Measurements from ENCODE around the gene PRMT1. TPM values are rescaled to one million over a fixed set of nuclear protein-coding genes. Genes with fewer than 3 reads are reported as not detected.

The PRMT1 gene
- total RNA-seq, 1 experiment from 2014 or later: 536 TPM

DNA sequence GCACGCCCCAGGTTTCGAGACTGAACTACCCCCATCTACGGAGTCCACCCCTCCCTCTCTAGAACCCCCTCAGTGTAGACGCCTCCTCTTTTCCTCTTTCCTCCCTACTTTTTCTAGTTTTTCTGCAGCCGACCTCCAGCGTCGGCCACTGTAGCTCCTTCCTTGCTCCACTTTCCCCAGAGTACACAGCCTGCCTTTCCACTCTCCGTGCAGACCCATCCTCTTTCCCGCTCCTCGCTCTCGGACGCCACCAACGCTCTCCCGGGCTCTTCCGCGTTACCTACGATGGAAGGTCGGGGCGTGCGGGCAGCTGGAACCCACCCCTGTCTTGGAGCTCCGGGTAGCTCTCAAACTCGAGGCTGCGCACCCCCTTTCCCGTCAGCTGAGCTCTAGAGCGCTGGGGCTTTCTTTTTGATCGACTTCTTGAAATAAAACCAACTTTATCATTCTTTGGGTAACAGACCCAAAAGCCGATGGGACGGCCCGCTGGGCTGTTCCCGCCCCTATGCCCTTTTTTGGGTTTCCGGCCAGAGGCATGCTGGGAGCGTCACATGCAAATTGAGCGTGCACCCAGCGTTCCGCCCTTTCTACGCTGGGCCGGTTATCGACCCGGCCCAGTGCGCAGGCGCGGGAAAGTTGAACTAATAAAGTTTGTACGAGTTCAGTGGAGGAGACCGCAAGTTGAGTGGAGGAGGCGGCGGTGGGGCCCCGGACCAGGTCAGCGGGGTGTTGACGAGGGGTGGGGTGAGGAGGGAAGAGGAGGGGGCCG, 11.5 kb upstream of the PRMT1 start, which contains the start of the genes BCL2L12 and IRF3:
TSS of gene BCL2L12 (plus strand) at position 583 of the 769 bp plus-strand sequence. CDS start 760 bp downstream, outside the sequence.
TSS of gene IRF3 (minus strand) at position 507 of the 769 bp plus-strand sequence. CDS start 1,019 bp downstream, outside the sequence.
- DNase-seq (ENCODE audit: low spot score): peak; percentile 97
- intact Hi-C loops (cut with micrococcal nuclease; ENCODE audit: unreplicated experiment): no loop called here
- Histone ChIP-seq H3K36me3 (ENCODE audit: insufficient read depth, low read length, poor library complexity, severe bottlenecking) (peaks cover 34% of the 10 kb centered on the region), H3K4me1 (ENCODE audit: insufficient read depth, low read length, poor library complexity, severe bottlenecking) (peaks cover 17% of the 10 kb centered on the region), H3K27me3 (replicated peaks; ENCODE audit: insufficient read depth, low read depth, low read length, poor library complexity) (no peaks in the 10 kb centered on the region), H3K4me3 (ENCODE audit: low read depth, low read length, poor library complexity, severe bottlenecking) (peak within 1 kb of the TSS; percentile 86), H3K27ac (ENCODE audit: low read depth, low read length, poor library complexity, severe bottlenecking) (peak within 1 kb of the TSS; percentile 83), H3K9me3 (ENCODE audit: low read depth, low read length, poor library complexity, severe bottlenecking) (no peaks in the 10 kb centered on the region)
- CTCF ChIA-PET: no interaction called here
- POLR2A ChIA-PET (ENCODE audit: low non-redundant PET): no interaction called here
- TF ChIP-seq, protein P1, sequence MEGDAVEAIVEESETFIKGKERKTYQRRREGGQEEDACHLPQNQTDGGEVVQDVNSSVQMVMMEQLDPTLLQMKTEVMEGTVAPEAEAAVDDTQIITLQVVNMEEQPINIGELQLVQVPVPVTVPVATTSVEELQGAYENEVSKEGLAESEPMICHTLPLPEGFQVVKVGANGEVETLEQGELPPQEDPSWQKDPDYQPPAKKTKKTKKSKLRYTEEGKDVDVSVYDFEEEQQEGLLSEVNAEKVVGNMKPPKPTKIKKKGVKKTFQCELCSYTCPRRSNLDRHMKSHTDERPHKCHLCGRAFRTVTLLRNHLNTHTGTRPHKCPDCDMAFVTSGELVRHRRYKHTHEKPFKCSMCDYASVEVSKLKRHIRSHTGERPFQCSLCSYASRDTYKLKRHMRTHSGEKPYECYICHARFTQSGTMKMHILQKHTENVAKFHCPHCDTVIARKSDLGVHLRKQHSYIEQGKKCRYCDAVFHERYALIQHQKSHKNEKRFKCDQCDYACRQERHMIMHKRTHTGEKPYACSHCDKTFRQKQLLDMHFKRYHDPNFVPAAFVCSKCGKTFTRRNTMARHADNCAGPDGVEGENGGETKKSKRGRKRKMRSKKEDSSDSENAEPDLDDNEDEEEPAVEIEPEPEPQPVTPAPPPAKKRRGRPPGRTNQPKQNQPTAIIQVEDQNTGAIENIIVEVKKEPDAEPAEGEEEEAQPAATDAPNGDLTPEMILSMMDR (conservative IDR thresholded peaks at IDR 0.05; ENCODE audit: low read depth, low read length): no peak
- no peak for TF ChIP-seq EZH2 (IDR thresholded peaks at IDR 0.05; ENCODE audit: borderline replicate concordance, low read depth, low read length, poor library complexity, severe bottlenecking)
- BruUV-seq (replicated peaks): no TSS peak

DNA sequence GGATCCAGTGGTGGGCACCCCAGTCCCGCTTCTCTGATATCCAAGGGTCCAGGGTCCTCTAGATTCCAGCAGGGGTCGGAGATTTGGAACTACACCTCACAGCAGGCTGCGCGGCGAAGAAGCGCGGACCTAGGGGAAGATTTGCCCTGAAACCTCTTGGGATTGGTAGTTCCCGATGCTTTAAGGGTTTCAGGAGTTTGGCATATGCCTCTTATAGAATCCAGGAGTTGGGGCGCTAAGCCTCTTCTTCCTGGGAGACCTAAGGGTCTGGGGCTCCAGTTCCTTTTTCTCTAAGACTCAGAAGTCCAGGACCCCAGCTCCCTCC, 11.0 kb upstream of the PRMT1 start:
- Histone ChIP-seq H3K4me3 (ENCODE audit: low read depth, low read length, poor library complexity, severe bottlenecking) (peak overlapping the region; percentile 86), H3K9me3 (ENCODE audit: low read depth, low read length, poor library complexity, severe bottlenecking) (no peaks in the 10 kb centered on the region), H3K27me3 (replicated peaks; ENCODE audit: insufficient read depth, low read depth, low read length, poor library complexity) (no peaks in the 10 kb centered on the region), H3K4me1 (ENCODE audit: insufficient read depth, low read length, poor library complexity, severe bottlenecking) (peaks cover 17% of the 10 kb centered on the region), H3K36me3 (ENCODE audit: insufficient read depth, low read length, poor library complexity, severe bottlenecking) (peaks cover 33% of the 10 kb centered on the region), H3K27ac (ENCODE audit: low read depth, low read length, poor library complexity, severe bottlenecking) (peak overlapping the region; percentile 83)
- POLR2A ChIA-PET (ENCODE audit: low non-redundant PET): no interaction called here
- BruUV-seq (replicated peaks): TSS peak; percentile 78
- intact Hi-C loops (cut with micrococcal nuclease; ENCODE audit: unreplicated experiment): no loop called here
- DNase-seq (ENCODE audit: low spot score): no peak
- CTCF ChIA-PET: interaction anchor here (1.0 kb wide), 1 partner anchor 15 kb away, joined by 3 read pairs; no protein-coding TSS in a partner anchor
- TF ChIP-seq, protein P1 (conservative IDR thresholded peaks at IDR 0.05; ENCODE audit: low read depth, low read length): no peak
- TF ChIP-seq EZH2 (IDR thresholded peaks at IDR 0.05; ENCODE audit: borderline replicate concordance, low read depth, low read length, poor library complexity, severe bottlenecking): no peak

DNA sequence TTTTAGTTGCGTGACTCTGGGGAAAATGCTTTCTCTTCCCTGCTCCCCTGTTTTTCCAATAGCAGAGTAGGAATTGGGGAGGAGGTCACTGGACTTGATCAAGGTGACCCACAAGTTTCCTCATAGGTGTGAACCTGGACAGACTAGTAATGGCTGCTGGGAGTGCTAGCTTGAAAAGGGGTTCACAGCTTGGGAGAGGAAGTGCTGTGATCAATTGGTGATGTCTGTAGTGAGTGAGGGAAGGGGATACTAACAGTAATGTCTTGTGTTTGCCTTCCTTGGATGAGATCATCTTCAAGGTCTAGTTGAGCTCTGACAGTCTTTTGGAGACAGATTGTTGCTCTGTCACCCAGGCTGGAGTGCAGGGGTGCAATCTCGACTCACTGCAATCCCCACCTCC, 9.6 kb upstream of the PRMT1 start:
- Histone ChIP-seq H3K27ac (ENCODE audit: low read depth, low read length, poor library complexity, severe bottlenecking) (no peak overlapping the region), H3K27me3 (replicated peaks; ENCODE audit: insufficient read depth, low read depth, low read length, poor library complexity) (no peaks in the 10 kb centered on the region), H3K9me3 (ENCODE audit: low read depth, low read length, poor library complexity, severe bottlenecking) (no peaks in the 10 kb centered on the region), H3K4me1 (ENCODE audit: insufficient read depth, low read length, poor library complexity, severe bottlenecking) (peaks cover 23% of the 10 kb centered on the region), H3K4me3 (ENCODE audit: low read depth, low read length, poor library complexity, severe bottlenecking) (no peak overlapping the region), H3K36me3 (ENCODE audit: insufficient read depth, low read length, poor library complexity, severe bottlenecking) (peaks cover 32% of the 10 kb centered on the region)
- CTCF ChIA-PET: interaction anchor here (0.7 kb wide), 1 partner anchor 245 kb away, joined by 3 read pairs; no protein-coding TSS in a partner anchor
- no TSS peak for BruUV-seq (replicated peaks)
- POLR2A ChIA-PET (ENCODE audit: low non-redundant PET): interaction anchor here (0.7 kb wide), 1 partner anchor 27 kb away, joined by 11 read pairs; no protein-coding TSS in a partner anchor
- TF ChIP-seq EZH2 (IDR thresholded peaks at IDR 0.05; ENCODE audit: borderline replicate concordance, low read depth, low read length, poor library complexity, severe bottlenecking): no peak
- TF ChIP-seq, protein P1 (conservative IDR thresholded peaks at IDR 0.05; ENCODE audit: low read depth, low read length): no peak
- no peak for DNase-seq (ENCODE audit: low spot score)
- intact Hi-C loops (cut with micrococcal nuclease; ENCODE audit: unreplicated experiment): no loop called here
